Measurements from ENCODE around the gene PTGDS.

The PTGDS gene

DNA sequence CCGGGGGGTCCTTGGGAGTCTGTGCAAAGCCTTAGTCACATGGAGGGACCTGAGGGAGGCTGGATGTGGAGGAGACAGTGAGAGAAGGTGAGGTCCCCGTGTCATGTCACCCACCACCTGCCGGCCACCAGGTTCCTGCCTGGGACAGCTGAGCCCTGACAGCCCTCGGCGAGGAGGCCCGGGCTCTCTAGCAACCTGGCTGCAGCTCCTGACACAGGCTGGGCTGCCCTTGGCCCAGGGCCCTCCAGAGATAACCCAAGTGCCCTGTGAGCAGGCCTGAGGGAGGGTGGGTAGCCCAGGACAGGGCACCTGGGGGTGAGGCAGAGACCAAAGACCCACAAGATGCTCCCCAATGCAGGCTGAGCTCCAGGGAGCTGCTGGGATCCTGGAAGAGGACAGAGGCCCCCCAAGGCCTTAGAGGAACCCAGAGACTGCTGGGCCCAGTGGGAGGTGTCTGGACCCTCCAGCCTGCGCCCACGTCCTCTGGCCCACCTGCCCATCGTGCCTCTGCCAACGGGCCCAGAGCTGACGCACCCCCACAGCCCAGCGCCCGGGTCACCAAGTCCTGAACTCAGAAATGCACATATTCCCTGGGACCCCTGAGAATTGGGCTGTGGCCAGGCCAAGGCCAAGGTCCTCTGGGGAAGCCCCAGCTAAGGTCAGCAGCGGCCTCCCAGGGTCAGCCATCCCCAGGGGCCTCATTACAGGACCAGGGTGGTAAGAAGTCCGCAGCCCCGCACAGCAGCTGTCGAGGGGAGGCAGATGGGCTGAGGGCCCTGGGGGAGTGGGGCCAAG, 8.8 kb upstream of the PTGDS start:
- TF ChIP-seq GATA3 (IDR thresholded peaks at IDR 0.05; ENCODE audit: low read depth, low read length) (no peak), GATA2 (IDR thresholded peaks at IDR 0.05; ENCODE audit: low read depth, low read length) (no peak)

DNA sequence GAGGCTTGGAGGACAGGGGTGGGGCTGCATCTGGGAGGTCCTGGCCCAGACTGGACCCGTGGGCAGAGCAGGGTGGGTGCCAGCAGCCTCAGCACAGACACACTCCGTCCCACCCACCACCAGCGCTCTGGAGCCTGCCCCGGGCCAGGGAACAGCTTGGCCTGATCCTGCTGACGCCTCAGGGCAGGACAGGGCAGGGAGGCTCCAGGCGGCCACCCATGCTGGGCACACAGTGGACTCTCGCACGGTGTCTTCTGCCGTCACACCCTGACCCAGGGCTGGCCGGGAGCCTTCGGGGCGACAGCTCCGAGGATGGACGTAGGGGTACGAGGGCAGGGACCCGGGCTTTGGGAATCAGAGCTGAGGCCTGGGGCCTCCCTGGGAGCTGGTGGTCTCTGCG, 8.2 kb upstream of the PTGDS start:
- TF ChIP-seq GATA3 (IDR thresholded peaks at IDR 0.05; ENCODE audit: low read depth, low read length) (no peak), GATA2 (IDR thresholded peaks at IDR 0.05; ENCODE audit: low read depth, low read length) (no peak)

DNA sequence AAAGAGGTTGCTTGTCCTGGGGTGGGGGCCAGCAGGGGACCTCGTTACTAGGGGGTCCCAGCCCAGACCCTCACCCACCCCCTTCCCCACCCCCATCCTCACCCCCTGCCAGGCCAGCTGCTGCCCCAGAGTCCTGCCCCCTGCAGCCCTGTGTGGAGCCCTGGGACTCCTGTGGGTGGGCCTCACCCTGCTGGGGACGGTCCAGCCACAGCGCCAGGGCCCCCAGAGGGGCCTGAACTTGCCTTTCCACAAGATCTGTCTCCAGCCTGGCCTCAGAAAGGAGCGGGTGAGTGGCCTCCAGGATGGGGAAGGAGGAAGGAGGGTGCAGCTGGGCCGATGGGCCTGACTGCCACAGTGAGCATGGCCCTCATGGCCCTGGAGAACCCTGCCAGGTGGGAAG, 7.5 kb upstream of the PTGDS start:
- no peak for TF ChIP-seq GATA2 (IDR thresholded peaks at IDR 0.05; ENCODE audit: low read depth, low read length)
- TF ChIP-seq GATA3 (IDR thresholded peaks at IDR 0.05; ENCODE audit: low read depth, low read length): no peak

DNA sequence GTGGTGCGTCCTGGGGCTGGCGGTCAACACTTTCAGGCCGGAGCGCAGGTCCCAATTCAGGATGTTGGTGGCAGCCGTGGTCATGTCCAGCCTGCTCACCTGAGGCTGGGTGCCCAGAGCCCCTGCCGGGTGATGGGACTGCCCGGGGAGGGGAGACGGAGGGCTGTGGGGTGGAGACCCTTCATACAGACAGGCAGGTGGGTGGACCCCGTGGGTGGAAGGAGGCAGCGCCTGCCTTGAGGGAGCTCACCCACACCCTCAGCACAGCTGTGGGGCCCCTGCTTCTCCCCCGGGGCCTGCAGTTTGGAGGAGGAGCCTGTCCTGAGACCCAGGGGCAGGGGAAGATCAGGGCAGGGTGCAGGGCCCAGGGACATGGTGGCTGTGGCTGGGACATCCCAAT, 6.9 kb upstream of the PTGDS start:
- no peak for TF ChIP-seq GATA3 (IDR thresholded peaks at IDR 0.05; ENCODE audit: low read depth, low read length)
- TF ChIP-seq GATA2 (IDR thresholded peaks at IDR 0.05; ENCODE audit: low read depth, low read length): no peak

DNA sequence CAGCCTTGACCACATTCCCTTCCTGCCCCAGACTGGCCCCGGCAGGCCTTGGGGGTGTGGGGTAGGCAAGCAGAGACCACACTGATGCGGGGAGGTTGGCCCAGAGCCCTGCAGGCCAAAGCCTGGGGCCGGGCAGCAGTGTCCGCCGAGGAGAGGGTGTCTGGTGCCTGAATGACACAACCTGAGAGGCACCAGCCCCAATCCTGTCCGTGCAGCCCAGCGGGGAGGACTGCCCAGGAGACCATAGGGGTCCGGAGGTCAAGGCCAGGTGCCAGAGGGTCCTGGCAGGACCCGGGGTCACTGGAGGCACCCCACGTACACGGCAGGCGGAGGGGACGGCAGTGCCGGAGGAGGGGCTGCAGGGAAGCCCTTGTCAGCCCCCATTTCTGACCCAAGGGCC, 5.6 kb upstream of the PTGDS start:
- TF ChIP-seq GATA3 (IDR thresholded peaks at IDR 0.05; ENCODE audit: low read depth, low read length): no peak
- TF ChIP-seq GATA2 (IDR thresholded peaks at IDR 0.05; ENCODE audit: low read depth, low read length): no peak

DNA sequence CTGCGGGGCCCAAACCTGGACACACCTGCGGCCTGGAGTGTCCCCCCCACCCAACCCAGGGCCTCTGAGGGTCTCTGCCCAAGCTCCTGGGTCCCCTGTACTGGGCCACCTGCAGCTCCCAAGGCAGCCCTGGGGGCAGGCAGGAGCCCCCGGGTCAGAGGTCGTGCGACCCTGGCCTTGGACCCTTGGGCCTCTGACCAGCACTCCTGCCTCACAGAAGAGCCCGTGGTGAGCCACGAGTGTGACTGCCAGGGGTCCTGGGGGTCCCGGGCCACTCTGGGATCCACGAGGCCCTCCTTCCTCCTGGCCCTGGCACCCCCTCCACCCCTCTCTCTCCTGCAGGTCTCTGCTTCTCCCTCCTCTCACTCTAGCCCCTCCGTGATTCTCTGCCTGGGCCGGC, 5.0 kb upstream of the PTGDS start:
- no peak for TF ChIP-seq GATA3 (IDR thresholded peaks at IDR 0.05; ENCODE audit: low read depth, low read length)
- no peak for TF ChIP-seq GATA2 (IDR thresholded peaks at IDR 0.05; ENCODE audit: low read depth, low read length)

DNA sequence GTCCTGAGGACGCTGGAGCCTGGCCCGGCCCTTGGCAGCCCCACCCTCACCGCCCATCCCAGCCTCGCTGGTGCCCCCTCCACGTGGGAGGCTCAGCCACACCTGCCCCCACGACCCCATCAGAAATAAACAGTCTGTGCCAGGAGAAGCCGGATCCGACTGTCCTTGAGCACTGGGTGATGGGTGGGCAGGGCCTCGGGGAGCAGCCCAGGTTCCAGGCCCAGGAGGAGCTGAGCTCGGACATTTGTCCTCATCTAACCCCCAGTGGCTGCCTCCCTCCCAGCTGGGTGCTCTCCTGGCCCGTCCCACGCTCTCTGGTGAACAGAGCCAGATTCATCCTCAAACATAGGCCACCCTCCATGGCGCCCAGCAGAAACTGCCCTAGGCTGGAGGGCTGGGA, 4.6 kb upstream of the PTGDS start:
- TF ChIP-seq GATA3 (IDR thresholded peaks at IDR 0.05; ENCODE audit: low read depth, low read length): no peak
- no peak for TF ChIP-seq GATA2 (IDR thresholded peaks at IDR 0.05; ENCODE audit: low read depth, low read length)

DNA sequence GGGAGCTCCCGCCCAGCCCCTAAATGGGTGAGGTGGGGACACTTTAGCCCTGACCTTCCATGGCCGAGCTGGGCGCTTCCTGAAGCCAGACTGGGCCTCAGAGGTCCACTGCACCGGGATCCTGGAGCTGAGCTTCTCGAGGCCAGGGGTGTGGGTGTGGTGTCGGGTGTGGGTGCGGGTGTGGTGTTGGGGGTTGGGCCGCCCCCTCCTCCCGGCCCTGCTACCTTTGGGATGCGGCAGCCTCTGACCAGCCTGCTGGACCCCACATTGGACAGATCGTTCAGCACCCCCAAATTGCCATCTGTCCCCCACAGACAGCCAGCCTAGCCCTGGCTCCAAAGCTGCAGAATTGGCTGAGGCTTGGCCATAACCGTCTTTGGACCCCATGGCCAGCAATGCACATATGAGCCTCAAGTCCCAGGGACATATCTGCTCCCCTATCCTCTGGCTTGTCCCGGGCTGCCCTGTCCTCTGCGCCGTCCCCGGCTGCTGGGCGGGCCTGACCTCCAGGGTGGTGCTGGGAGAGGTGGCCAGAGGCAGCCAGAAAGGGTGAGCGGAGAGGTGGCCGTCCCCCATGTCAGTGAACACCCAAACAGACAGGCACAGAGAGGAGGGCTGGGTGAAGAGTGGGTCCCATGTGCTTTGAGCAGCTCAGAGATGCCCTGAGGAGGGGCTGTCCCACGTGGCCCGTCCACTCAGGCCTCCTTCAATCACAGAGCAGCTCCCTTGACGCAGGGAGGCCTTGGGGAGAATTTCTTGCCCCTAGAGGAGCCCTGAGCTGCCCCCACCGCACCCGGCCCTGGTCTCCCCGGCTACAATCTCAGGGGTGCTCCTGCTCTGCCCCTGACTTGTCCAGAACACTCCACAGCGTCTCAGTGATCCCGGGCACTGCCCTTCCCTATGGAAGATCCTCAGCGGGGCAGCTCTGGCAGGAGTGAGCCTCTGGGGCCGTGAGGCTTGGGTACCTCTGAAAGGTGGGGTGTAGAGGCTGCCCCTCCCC, 3.4 kb upstream of the PTGDS start:
- no peak for TF ChIP-seq GATA2 (IDR thresholded peaks at IDR 0.05; ENCODE audit: low read depth, low read length)
- no peak for TF ChIP-seq GATA3 (IDR thresholded peaks at IDR 0.05; ENCODE audit: low read depth, low read length)

DNA sequence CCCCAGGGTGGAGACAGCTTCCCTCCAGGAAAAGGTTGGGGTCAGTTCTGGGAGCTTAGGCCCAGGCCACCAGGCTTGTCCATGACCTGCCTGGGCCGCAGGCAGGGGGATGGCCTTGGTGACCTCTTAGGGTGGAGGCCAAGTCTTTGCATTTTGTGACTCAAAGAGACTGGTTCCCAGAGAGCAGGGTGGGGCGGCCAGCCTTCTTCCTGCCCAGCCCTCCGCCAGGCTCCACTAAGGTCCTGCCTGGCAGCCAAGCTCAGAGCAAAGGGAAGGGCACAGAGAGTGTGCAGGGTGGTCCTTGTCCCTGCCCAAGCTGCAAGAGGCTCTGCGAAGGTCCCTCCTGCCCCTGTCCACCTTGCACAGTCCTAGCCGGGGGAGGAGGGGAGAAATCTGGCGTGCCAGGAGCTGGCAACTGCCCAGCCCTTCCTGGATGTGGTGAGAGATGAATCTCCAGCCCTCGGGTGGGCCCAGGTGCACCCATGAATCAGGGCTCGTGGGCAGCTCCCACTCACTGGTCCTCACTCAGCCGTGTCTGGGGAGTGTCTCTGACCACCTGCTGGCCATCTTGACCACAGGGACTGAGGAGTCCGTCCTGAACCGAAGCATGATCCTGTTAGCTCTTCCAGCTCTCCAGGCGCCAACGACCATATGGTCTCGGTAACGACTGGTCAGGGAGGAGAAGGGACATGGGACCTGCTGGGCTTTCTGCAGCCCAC, 2.3 kb upstream of the PTGDS start:
- TF ChIP-seq GATA2 (IDR thresholded peaks at IDR 0.05; ENCODE audit: low read depth, low read length): no peak
- no peak for TF ChIP-seq GATA3 (IDR thresholded peaks at IDR 0.05; ENCODE audit: low read depth, low read length)

DNA sequence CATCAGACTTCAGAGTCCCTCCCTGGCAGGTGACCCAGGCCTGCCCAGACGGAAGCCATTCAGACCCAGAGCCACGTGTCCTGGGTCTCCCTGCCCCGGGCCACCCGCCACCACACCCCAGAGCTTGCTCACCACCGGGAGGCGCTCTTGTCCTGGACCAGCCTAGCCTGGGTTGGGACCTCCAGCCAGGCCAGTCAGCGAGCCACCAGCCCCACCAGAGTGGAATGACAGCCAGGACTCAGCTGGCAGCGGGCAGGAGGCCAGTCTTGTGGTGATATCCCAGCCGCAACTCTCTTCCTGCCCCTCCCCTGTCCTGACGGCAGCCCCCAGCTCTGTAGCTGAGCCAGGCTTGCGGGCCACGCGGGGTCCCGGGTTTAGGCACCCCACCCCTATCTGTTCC, 1.7 kb upstream of the PTGDS start:
- TF ChIP-seq GATA3 (IDR thresholded peaks at IDR 0.05; ENCODE audit: low read depth, low read length): no peak
- TF ChIP-seq GATA2 (IDR thresholded peaks at IDR 0.05; ENCODE audit: low read depth, low read length): no peak

DNA sequence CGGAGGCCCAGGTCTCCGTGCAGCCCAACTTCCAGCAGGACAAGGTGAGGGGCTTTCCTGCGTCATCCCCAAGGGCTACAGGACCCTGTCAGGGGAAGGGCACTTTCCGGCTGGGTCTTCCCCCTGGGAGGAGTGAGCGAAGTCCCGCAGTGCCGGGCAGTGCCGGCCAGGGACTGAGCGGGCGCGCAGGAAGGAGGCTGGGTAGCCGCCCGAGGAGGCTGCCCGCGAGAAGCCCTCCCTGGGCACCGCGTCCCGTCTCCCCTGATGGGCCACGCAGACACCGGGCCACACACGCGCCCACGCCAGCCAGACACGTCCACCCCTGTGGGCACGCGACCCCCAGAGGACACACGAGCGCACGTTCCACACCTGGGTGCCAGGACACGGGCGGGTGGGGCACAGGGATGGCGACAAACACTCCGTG, 357 bp downstream of the PTGDS start:
- TF ChIP-seq GATA2 (IDR thresholded peaks at IDR 0.05; ENCODE audit: low read depth, low read length) (no peak), GATA3 (IDR thresholded peaks at IDR 0.05; ENCODE audit: low read depth, low read length) (no peak)

DNA sequence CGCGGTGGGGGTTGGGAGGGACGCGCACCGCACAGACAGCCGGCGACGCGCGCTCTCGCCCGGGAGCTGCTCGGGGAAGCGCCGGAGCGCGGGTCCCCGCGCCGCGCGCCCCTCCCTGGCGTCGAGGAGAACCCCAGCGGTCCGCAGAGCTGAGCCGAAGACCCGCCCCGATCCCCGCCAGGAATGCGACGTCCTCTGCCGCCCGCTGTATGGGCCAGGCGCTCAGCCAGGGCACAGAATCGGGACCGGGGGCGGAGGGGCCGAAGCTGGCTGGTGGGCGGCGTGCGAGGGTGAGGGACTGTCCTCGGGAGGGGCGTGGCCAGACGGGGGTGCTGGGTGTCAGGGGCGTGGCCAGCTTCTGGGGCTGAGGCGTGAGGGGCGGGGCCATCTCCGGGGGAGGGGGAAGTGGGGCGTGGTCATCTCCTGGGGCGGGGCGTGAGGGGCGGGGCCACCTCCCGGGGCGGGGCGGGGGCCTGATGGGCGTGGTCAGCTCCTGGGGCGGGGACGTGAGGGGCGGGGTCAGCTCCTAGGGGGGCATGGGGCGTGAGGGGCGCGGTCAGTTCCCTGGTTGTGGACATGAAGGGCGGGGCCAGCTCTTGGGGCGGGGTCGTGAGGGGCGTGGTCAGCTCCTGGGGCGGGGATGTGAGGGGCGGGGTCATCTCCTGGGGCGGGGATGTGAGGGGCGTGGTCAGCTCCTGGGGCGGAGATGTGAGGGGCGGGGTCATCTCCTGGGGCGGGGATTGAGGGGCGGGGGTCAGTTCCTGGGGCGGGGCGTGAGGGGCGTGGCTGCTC, 965 bp downstream of the PTGDS start:
- TF ChIP-seq GATA3 (IDR thresholded peaks at IDR 0.05; ENCODE audit: low read depth, low read length): no peak

DNA sequence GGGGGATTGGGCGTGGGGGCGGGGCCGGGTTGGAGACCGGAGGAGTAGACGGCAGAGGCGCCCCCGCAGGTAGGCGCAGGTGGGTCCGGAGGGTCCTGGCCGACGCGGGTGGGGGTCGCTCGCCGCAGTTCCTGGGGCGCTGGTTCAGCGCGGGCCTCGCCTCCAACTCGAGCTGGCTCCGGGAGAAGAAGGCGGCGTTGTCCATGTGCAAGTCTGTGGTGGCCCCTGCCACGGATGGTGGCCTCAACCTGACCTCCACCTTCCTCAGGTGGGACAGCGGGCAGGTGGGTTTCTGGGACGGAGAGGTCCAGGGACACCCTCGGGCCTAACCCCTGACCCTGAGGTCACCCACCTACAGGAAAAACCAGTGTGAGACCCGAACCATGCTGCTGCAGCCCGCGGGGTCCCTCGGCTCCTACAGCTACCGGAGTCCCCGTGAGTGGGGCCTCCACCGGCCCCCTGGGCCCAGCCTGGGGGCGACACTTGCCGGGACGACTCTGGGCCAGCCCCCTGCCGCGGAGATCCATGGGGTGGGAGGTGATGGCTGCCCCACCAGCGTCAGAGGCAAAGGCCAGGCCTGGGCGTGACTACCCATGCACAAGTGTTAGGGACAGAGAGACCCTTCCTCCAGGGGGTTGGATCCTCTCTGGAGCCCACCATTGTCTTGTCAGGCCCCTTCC, 1.7 kb downstream of the PTGDS start:
- TF ChIP-seq GATA3 (IDR thresholded peaks at IDR 0.05; ENCODE audit: low read depth, low read length) (no peak), GATA2 (IDR thresholded peaks at IDR 0.05; ENCODE audit: low read depth, low read length) (no peak)
